GM12878 (cell line): ENCODE measurements around the gene KIRREL3. TPM values are rescaled to one million over a fixed set of nuclear protein-coding genes. Genes with fewer than 3 reads are reported as not detected.

Source experiments
- ATAC-seq: fragments of 200-7000 bp; cut with Tn5 transposase; 3 replicates; pipeline ENCODE4 v1.9.1; 2020; ENCODE audit warnings: mild to moderate bottlenecking, moderate library complexity
- BruUV-seq: library from RNA; stranded (reverse); fragments of 400-500 nt; replicated peaks from 2 replicates; lab custom pipeline; 2021; lab: Mats Ljungman, UMichigan
- CTCF ChIA-PET: fragments of 300-600 bp; sonication (Branson Sonifier 250); formaldehyde crosslinking; extraction: SDS; loops from one replicate; lab custom pipeline; 2021; ENCODE audit warnings: inconsistent platforms; lab: Yijun Ruan, JAX
- POLR2A ChIA-PET: fragments of 350-600 bp; formaldehyde crosslinking; extraction: SDS; loops from one replicate; lab custom pipeline; 2021; ENCODE audit warnings: inconsistent platforms; lab: Charles Lee
- RAD21 ChIA-PET: fragments of 300-600 bp; sonication (Branson Sonifier 250); formaldehyde crosslinking; loops from one replicate; lab custom pipeline; 2023; ENCODE audit warnings: antibody characterized with exemption; ENCODE audit not compliant: unreplicated experiment; lab: Charles Lee
- SMC1A ChIA-PET: fragments of 300-600 bp; sonication (Branson Sonifier 250); formaldehyde crosslinking; loops from one replicate; lab custom pipeline; 2023; ENCODE audit not compliant: unreplicated experiment, uncharacterized antibody; lab: Charles Lee
- DNase-seq: peaks from one replicate; pipeline ENCODE4 v3.0.0-alpha.2; 2011; ENCODE audit warnings: low read depth, low spot score
- FAIRE-seq: peaks from 3 replicates; lab custom pipeline; 2011; peaks lifted over from hg19 to GRCh38; lab: Jason Lieb, UNC
- H2AFZ ChIP-seq: 2 replicates; pipeline ENCODE4 v1.6.0; 2011; ENCODE audit warnings: low read depth, low read length, control low read depth; ENCODE audit not compliant: control insufficient read depth
- H3K27ac ChIP-seq: 2 replicates; pipeline ENCODE4 v1.5.1; 2011; ENCODE audit warnings: control low read depth; ENCODE audit not compliant: control insufficient read depth, insufficient read depth
- H3K27me3 ChIP-seq, 2 experiments: replicated peaks in 1 of 2; 2 replicates each; pipeline versions ENCODE4 v1.6.0 to v1.6.1; 2011; ENCODE audit warnings: low read length in 1 of 2; ENCODE audit not compliant: control insufficient read depth in 2 of 2, insufficient read depth in 2 of 2
- H3K36me3 ChIP-seq, 2 experiments: 2 replicates each; pipeline ENCODE4 v1.5.1; 2011; ENCODE audit warnings: low read length in 1 of 2; ENCODE audit not compliant: control insufficient read depth in 2 of 2, insufficient read depth in 2 of 2
- H3K4me1 ChIP-seq: 2 replicates; pipeline ENCODE4 v1.6.1; 2011; ENCODE audit warnings: mild to moderate bottlenecking, low read length, moderate library complexity, mixed read lengths; ENCODE audit not compliant: control insufficient read depth, insufficient read depth
- H3K4me2 ChIP-seq: 2 replicates; pipeline ENCODE4 v1.6.0; 2011; ENCODE audit warnings: control low read depth; ENCODE audit not compliant: control insufficient read depth, insufficient read depth
- H3K4me3 ChIP-seq: fragments of 200-600 bp; sonication (generic); 2 replicates; pipeline ENCODE4 v1.5.1; 2016
- H3K79me2 ChIP-seq: 2 replicates; pipeline ENCODE4 v1.6.0; 2011; ENCODE audit warnings: low read length; ENCODE audit not compliant: control insufficient read depth, insufficient read depth
- H3K9ac ChIP-seq: 2 replicates; pipeline ENCODE4 v1.8.0; 2011; ENCODE audit warnings: low read length, control low read depth, mixed read lengths; ENCODE audit not compliant: control insufficient read depth, insufficient read depth
- H3K9me3 ChIP-seq: replicated peaks from 3 replicates; pipeline ENCODE4 v1.5.1; 2011; ENCODE audit warnings: mild to moderate bottlenecking, low read length; ENCODE audit not compliant: control insufficient read depth, insufficient read depth
- H4K20me1 ChIP-seq: 2 replicates; pipeline ENCODE4 v1.6.0; 2011; ENCODE audit not compliant: control insufficient read depth, insufficient read depth
- CHD2 ChIP-seq: IDR thresholded peaks from 2 replicates; pipeline ENCODE4 v1.6.1; 2011; ENCODE audit warnings: low read depth, low read length, improper control_type of control experiment, borderline replicate concordance
- CREM ChIP-seq: IDR thresholded peaks from 2 replicates; pipeline ENCODE4 v1.6.1; 2014; ENCODE audit warnings: antibody characterized with exemption, low read depth
- HDAC6 ChIP-seq: fragments of 200-600 bp; sonication (generic); IDR thresholded peaks from one replicate; pipeline ENCODE4 v1.8.0; 2017; ENCODE audit warnings: antibody characterized with exemption; ENCODE audit not compliant: unreplicated experiment
- HDGF ChIP-seq: fragments of 450-650 bp; IDR thresholded peaks from 2 replicates; pipeline ENCODE4 v1.6.1; 2016; ENCODE audit warnings: antibody characterized with exemption
- IKZF1 ChIP-seq: fragments of 450-650 bp; conservative IDR thresholded peaks from 2 replicates; pipeline ENCODE4 v1.6.1; 2017; ENCODE audit warnings: antibody characterized with exemption, mild to moderate bottlenecking
- IKZF2 ChIP-seq, 2 experiments: fragments of 450-650 bp; IDR thresholded peaks; 2 replicates each; pipeline ENCODE4 v1.6.1; 2017; ENCODE audit warnings: mild to moderate bottlenecking in 2 of 2, moderate library complexity in 2 of 2
- MLLT1 ChIP-seq: fragments of 450-650 bp; IDR thresholded peaks from 2 replicates; pipeline ENCODE4 v1.6.1; 2016; ENCODE audit warnings: mild to moderate bottlenecking
- PAX5 ChIP-seq: IDR thresholded peaks from 2 replicates; pipeline ENCODE4 v1.6.1; 2011; ENCODE audit warnings: low read depth, low read length, borderline replicate concordance
- RFX5 ChIP-seq: IDR thresholded peaks from 2 replicates; pipeline ENCODE4 v1.6.1; 2011; ENCODE audit warnings: low read depth, low read length, improper control_type of control experiment
- STAT1 ChIP-seq: fragments of 450-650 bp; conservative IDR thresholded peaks from 2 replicates; pipeline ENCODE4 v1.6.1; 2014; ENCODE audit warnings: antibody characterized with exemption, mild to moderate bottlenecking
- USF2 ChIP-seq: IDR thresholded peaks from 2 replicates; pipeline ENCODE4 v1.6.1; 2011; ENCODE audit warnings: low read depth, low read length, improper control_type of control experiment, borderline replicate concordance
- ZNF274 ChIP-seq: IDR thresholded peaks from one replicate; pipeline ENCODE4 v1.8.0; 2011; ENCODE audit not compliant: insufficient read length, insufficient read depth
- WGBS: methylation state at CpG from one replicate; pipeline ENCODE4 v1.1.6; 2016; ENCODE audit warnings: low lambda C conversion rate; ENCODE audit not compliant: insufficient replicate concordance, insufficient coverage; ENCODE audit errors: missing lambda C conversion rate; 5-methylcytosine and 5-hydroxymethylcytosine counted together
- in situ Hi-C: fragments of 300-500 bp; cut with MboI; formaldehyde crosslinking; loops from 9 replicates; pipeline ENCODE4 v1.14.3; 2018; ENCODE audit warnings: mixed read lengths
- intact Hi-C: fragments of 100-400 bp; cut with micrococcal nuclease; formaldehyde crosslinking; loops from one replicate; pipeline ENCODE4 v1.14.2; 2022; ENCODE audit not compliant: unreplicated experiment
- polyA plus RNA-seq, 11 experiments: library from polyadenylated mRNA; depleted of rRNA in 4 of 11; unstranded in 6 of 11; stranded (reverse) in 5 of 11; fragments of >200 nt; fragmentation: Nextera tagmentation in 4 of 11; fragmentation: Illumina TruSeq in 1 of 11; extraction: Ambion mirVana in 4 of 11; extraction: Trizol in 1 of 11; gene quantifications; 1 replicate in 1 of 11; 2 replicates in 10 of 11; pipeline versions ENCODE4 v1.2.1 to v1.2.3, GENCODE V29; 2011 to 2016; ENCODE audit warnings: inconsistent platforms in 2 of 11, missing spikeins in 2 of 11, low read depth in 1 of 11
- total RNA-seq, 4 experiments: library from RNA; depleted of rRNA in 3 of 4; stranded (reverse); fragments of >200 nt in 3 of 4; fragmentation: Illumina TruSeq in 1 of 4; extraction: Trizol in 1 of 4; gene quantifications; 2 replicates each; pipeline versions ENCODE4 v1.2.1 to v1.2.3, GENCODE V29; 2013 to 2021
- TF ChIP-seq, protein P1 (sequence below): IDR thresholded peaks from 2 replicates; pipeline ENCODE4 v1.6.1; 2011; ENCODE audit warnings: borderline replicate concordance, low read depth, mild to moderate bottlenecking, moderate library complexity, low read length; ENCODE audit not compliant: insufficient read depth, poor library complexity, severe bottlenecking
- TF ChIP-seq, protein P2 (sequence below): fragments of 450-650 bp; IDR thresholded peaks from 2 replicates; pipeline ENCODE4 v1.6.1; 2018; ENCODE audit warnings: mild to moderate bottlenecking, low read depth, moderate library complexity; ENCODE audit not compliant: partially characterized antibody
- TF ChIP-seq, protein P3 (sequence below): IDR thresholded peaks from 2 replicates; pipeline ENCODE4 v1.6.1; 2012; ENCODE audit warnings: mild to moderate bottlenecking, low read depth, low read length

The KIRREL3 gene
- total and polyA plus RNA-seq, 10 of the 15 experiments (the other 5 are each of a cell fraction or from before 2014, with no cell fraction given), result under 0.01 TPM; not detected in 9

GRCh38 chr11:126594921-126595367 lies 405.6 kb downstream of the KIRREL3 start:
- in situ Hi-C loops (no loop called here), intact Hi-C loops (no loop called here)
- Histone ChIP-seq H3K4me1 (no peaks in the 10 kb centered on the region), H3K4me3 (no peak overlapping the region), H3K36me3 (no peaks in the 10 kb centered on the region), H3K27ac (no peak overlapping the region), H3K27me3 (peaks cover 2 to 7% of the 10 kb centered on the region in 2 experiments; a peak in 3 of 4 replicates), H3K9me3 (no peaks in the 10 kb centered on the region; the same call in 2 of the 3 replicates), H3K9ac (no peak overlapping the region), H3K79me2 (no peaks in the 10 kb centered on the region), H4K20me1 (no peaks in the 10 kb centered on the region), H3K4me2 (no peak overlapping the region), H2AFZ (no peak overlapping the region)
- WGBS, result 5% methylated on average over 8 of the region's 9 CpGs
- ATAC-seq, result no peak
- no TSS peak for BruUV-seq
- no peak for DNase-seq
- FAIRE-seq, result no peak
- ChIA-PET CTCF (no interaction called here), POLR2A (no interaction called here), SMC1A (no interaction called here), RAD21 (no interaction called here)
- no peak for TF ChIP-seq CHD2
- TF ChIP-seq MLLT1, result no peak
- no peak for TF ChIP-seq IKZF1
- TF ChIP-seq, protein P1, sequence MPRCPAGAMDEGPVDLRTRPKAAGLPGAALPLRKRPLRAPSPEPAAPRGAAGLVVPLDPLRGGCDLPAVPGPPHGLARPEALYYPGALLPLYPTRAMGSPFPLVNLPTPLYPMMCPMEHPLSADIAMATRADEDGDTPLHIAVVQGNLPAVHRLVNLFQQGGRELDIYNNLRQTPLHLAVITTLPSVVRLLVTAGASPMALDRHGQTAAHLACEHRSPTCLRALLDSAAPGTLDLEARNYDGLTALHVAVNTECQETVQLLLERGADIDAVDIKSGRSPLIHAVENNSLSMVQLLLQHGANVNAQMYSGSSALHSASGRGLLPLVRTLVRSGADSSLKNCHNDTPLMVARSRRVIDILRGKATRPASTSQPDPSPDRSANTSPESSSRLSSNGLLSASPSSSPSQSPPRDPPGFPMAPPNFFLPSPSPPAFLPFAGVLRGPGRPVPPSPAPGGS, result no peak
- no peak for TF ChIP-seq RFX5
- no peak for TF ChIP-seq HDGF
- no peak for TF ChIP-seq PAX5
- TF ChIP-seq ZNF274, result no peak
- no peak for TF ChIP-seq HDAC6
- TF ChIP-seq, protein P2, sequence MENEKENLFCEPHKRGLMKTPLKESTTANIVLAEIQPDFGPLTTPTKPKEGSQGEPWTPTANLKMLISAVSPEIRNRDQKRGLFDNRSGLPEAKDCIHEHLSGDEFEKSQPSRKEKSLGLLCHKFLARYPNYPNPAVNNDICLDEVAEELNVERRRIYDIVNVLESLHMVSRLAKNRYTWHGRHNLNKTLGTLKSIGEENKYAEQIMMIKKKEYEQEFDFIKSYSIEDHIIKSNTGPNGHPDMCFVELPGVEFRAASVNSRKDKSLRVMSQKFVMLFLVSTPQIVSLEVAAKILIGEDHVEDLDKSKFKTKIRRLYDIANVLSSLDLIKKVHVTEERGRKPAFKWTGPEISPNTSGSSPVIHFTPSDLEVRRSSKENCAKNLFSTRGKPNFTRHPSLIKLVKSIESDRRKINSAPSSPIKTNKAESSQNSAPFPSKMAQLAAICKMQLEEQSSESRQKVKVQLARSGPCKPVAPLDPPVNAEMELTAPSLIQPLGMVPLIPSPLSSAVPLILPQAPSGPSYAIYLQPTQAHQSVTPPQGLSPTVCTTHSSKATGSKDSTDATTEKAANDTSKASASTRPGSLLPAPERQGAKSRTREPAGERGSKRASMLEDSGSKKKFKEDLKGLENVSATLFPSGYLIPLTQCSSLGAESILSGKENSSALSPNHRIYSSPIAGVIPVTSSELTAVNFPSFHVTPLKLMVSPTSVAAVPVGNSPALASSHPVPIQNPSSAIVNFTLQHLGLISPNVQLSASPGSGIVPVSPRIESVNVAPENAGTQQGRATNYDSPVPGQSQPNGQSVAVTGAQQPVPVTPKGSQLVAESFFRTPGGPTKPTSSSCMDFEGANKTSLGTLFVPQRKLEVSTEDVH, result no peak
- no peak for TF ChIP-seq STAT1
- TF ChIP-seq, protein P3, sequence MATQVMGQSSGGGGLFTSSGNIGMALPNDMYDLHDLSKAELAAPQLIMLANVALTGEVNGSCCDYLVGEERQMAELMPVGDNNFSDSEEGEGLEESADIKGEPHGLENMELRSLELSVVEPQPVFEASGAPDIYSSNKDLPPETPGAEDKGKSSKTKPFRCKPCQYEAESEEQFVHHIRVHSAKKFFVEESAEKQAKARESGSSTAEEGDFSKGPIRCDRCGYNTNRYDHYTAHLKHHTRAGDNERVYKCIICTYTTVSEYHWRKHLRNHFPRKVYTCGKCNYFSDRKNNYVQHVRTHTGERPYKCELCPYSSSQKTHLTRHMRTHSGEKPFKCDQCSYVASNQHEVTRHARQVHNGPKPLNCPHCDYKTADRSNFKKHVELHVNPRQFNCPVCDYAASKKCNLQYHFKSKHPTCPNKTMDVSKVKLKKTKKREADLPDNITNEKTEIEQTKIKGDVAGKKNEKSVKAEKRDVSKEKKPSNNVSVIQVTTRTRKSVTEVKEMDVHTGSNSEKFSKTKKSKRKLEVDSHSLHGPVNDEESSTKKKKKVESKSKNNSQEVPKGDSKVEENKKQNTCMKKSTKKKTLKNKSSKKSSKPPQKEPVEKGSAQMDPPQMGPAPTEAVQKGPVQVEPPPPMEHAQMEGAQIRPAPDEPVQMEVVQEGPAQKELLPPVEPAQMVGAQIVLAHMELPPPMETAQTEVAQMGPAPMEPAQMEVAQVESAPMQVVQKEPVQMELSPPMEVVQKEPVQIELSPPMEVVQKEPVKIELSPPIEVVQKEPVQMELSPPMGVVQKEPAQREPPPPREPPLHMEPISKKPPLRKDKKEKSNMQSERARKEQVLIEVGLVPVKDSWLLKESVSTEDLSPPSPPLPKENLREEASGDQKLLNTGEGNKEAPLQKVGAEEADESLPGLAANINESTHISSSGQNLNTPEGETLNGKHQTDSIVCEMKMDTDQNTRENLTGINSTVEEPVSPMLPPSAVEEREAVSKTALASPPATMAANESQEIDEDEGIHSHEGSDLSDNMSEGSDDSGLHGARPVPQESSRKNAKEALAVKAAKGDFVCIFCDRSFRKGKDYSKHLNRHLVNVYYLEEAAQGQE, result no peak
- TF ChIP-seq CREM, result no peak
- no peak for TF ChIP-seq USF2
- no peak for TF ChIP-seq IKZF2 (IDR thresholded peaks at IDR 0.05)
